ENCODE measurements around the gene PCDHGB1.
"Not testable (repeated sequence)": the region's sequence is repeated elsewhere in the genome, so short reads cannot be mapped to it uniquely, and the experiment has no call there.

PCDHGB1 gene

DNA sequence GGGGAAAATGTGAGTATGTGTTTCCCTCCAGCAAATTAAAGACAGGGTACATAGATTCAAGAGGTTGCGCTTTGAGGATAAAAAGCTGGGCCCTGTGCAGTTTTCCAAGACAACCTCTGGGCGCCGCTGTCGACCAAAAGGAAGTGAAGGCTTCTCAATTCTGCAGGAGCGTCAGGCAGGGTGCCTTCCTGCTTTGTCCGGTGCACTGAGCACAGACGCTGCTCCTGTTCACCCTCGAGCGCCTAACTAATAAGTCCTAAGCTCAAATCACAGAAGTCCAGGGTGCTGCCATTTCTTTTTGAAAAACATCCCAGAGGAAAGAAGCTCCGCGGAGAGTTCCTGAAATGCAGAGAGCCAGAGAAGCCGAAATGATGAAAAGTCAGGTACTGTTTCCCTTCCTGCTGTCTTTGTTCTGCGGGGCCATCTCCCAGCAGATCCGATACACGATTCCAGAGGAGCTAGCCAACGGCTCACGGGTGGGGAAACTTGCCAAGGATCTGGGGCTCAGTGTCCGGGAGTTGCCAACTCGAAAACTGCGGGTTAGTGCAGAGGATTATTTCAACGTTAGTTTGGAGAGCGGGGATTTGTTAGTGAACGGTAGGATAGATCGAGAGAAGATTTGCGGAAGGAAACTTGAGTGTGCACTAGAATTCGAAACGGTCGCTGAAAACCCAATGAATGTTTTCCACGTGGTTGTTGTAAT, at the start of gene PCDHGB1:
TSS of gene PCDHGB1 (plus strand) at position 183 of the 703 bp plus-strand sequence. CDS start at position 345, 162 bp downstream.
- DNase-seq, result peak; percentile 18 to 46

- DNase-seq, result no peak
These were observed 46.1 kb upstream of the PCDHGB1 start, which contains the start of gene SLC25A2 for GRCh38 chr5:141303756-141304155. TSS of gene SLC25A2 (minus strand) at chr5:141304049. CDS start at chr5:141303865, 184 bp downstream.

DNA sequence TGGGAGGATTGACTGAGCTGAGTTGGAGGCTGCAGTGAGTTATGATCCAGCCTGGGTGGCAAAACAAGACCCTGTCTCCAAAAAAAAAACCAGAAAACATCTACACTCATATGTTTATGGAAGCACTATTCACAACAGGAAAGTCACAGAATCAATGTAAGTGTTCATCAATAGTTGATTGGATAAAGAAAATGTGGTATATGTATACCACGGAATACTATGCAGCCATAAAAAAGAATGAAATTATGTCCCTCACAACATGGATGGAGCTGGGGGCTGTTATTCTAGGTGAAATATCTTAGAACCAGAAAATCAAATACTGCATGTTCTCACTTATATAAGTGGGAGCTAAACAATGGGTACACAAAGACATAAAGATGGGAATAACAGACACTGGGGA, 43.3 kb upstream of the PCDHGB1 start:
- DNase-seq, result no peak

DNA sequence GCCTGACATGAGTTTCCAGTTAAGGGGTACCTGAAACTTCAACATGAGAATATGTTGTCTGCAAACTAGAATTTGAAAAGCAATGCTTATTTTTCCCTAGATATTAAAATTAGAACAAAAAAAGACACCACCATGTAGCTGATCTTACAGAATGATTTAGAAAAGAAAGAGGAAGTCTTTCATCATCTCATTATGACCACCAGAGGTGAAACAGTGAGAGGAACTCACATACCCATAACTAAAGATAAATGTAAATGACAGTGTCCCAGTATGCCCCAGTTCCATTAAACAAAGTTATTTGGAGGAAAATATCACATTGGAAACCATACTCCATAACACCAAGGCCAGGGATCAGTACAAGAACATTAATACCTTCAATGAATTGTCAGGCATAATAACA, 36.2 kb upstream of the PCDHGB1 start:
- no peak for DNase-seq

- DNase-seq, result not testable (repeated sequence)
These were observed 32.9 kb upstream of the PCDHGB1 start for GRCh38 chr5:141316963-141317362.

- DNase-seq, result no peak
These were observed 30.7 kb upstream of the PCDHGB1 start for GRCh38 chr5:141319202-141319601.

GRCh38 chr5:141319699-141320098, 30.2 kb upstream of the PCDHGB1 start:
- no peak for DNase-seq

GRCh38 chr5:141320225-141321169, 29.4 kb upstream of the PCDHGB1 start, which contains the start of gene TAF7:
TSS of gene TAF7 (minus strand) at chr5:141320784. CDS start at chr5:141320044, 740 bp downstream.
- peak; percentile 94 for DNase-seq

DNA sequence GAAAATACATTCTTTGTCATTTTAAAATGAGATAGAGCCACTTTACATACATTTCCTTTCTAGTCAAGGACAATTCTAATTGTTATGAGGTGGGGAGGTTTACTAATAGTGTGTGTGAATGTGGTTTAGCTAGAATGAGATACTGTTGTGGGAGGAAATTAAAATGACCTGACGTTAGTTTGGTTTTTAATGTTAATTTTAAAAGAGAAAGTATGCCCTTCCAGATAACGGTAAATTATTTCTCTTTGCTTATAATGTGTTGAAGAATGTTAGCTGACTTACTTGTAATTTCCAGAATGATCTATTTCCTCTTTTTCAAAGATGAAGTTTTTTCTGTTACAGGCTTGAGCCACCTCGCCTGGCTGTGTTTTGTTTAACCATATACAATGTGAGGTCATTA, 27.6 kb upstream of the PCDHGB1 start:
- DNase-seq, result no peak

DNA sequence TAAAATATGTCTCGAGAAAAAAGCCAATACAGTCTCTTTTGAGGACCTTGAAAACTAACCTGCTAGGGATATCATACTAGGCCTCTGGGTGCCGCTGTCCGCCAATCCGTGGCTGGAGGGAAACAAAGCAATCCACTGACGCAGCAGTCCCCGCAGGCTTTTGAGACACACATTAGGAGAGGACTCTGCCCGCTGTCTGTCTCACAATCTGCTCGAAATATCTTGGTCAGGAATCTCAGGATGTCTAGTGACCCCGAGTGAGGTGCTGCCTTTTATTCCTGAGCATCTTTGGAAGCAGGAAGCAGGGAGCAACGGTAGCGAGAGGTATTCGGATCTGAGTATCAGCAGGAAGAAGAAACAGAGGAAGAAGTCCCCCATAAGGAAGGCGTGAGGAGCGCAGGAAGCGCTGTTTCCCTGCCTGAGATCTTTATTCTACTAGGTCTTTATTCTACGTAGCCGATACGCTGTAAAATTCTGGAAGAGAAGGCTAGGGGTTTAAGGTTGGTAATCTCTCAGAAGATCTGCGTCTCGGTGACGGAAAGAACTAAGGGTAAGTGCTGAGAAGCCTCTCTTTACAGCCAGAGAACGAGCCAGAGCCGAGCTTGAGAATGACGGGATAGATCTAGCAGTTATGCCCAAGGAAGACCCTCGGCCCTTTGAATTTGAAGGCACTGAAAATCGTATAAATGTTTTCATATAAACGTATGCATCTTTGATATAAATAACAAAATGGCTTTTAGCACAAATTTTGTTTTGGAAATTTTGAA, 23.6 kb upstream of the PCDHGB1 start:
- peak; percentile 72 to 73 for DNase-seq

DNA sequence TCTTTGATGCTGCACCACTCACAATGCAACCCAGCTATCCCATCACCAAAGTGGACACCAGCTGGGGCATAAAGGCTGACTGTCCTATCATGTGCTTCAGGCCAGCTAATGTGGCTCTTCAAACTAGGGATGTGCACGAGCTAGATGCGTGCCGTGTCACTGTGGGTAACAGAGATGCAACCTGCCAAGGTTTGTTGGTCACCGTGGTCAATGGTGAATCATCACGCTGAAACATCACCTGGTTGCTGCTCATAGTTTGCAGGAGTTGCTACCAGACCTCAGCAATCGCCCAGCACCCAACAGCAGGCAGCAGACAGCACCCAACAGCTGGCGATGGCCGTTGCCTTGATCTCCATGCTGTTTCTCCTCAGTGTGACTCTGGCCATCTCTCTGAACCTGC, 21.7 kb upstream of the PCDHGB1 start:
- DNase-seq, result no peak

DNA sequence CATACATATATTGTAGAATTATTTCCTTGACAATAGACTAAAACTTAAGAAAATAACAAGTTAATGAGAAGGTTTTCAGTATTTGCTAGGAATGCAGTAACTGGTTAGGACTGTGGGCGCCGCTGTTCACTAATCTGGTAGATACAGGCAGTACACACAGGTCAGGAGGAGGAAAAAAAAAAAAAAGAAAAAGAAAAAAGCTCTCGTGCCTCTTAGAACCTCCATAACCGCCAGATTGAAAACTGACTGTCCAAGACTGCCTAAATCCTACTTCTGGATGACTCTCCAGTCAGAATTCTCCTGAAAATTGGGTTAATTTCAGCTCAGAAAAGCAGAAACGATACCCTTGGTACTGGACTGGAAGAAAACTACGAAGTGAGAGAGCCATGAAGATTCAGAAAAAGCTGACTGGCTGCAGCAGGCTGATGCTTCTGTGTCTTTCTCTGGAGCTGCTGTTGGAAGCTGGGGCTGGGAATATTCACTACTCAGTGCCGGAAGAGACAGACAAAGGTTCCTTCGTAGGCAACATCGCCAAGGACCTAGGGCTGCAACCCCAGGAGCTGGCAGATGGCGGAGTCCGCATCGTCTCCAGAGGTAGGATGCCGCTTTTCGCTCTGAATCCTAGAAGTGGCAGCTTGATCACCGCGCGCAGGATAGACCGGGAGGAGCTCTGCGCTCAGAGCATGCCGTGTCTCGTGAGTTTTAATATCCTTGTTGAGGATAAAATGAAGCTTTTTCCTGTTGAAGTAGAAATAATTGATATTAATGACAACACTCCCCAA, 19.4 kb upstream of the PCDHGB1 start, which contains the start of gene PCDHGA1:
TSS of gene PCDHGA1 (plus strand) at position 216 of the 782 bp plus-strand sequence.
- peak; percentile 16 to 31 for DNase-seq

DNA sequence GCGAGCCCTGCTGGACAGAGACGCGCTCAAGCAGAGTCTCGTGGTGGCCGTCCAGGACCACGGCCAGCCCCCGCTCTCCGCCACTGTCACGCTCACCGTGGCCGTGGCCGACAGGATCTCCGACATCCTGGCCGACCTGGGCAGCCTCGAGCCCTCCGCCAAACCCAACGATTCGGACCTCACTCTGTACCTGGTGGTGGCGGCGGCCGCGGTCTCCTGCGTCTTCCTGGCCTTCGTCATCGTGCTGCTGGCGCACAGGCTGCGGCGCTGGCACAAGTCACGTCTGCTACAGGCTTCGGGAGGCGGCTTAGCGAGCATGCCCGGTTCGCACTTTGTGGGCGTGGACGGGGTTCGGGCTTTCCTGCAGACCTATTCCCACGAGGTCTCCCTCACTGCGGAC, 17.3 kb upstream of the PCDHGB1 start:
- not testable (repeated sequence) for DNase-seq

DNA sequence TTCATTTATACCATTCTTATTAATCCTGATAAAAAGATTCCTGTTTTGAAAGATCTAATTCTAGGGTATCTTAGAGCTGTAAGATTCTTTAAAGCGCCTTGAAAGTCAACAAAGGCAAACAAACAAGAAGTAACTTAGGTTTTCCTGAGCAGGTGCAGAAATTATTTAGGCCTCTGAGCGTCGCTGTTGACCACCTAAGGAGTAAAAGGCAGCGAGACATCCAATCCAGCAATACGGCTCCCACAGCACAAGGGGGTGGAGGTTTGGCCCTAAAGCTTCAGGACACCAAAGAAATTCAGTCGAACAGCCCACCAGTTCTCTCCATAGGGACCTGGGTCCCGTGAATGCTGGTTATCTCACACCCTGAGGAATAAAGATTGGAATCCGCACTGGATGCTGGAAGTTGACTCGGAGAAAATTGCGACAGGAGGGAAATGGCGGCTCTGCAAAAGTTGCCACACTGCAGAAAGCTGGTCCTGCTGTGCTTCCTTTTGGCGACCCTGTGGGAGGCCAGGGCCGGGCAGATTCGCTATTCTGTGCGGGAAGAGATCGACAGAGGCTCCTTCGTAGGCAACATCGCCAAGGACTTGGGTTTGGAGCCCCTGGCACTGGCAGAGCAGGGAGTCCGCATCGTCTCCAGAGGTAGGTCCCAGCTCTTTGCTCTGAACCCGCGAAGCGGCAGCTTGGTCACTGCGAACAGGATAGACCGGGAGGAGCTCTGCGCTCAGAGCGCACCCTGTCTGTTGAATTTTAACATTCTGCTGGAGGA, 11.2 kb upstream of the PCDHGB1 start, which contains the start of gene PCDHGA2:
TSS of gene PCDHGA2 (plus strand) at position 223 of the 769 bp plus-strand sequence.
- no peak for DNase-seq

DNA sequence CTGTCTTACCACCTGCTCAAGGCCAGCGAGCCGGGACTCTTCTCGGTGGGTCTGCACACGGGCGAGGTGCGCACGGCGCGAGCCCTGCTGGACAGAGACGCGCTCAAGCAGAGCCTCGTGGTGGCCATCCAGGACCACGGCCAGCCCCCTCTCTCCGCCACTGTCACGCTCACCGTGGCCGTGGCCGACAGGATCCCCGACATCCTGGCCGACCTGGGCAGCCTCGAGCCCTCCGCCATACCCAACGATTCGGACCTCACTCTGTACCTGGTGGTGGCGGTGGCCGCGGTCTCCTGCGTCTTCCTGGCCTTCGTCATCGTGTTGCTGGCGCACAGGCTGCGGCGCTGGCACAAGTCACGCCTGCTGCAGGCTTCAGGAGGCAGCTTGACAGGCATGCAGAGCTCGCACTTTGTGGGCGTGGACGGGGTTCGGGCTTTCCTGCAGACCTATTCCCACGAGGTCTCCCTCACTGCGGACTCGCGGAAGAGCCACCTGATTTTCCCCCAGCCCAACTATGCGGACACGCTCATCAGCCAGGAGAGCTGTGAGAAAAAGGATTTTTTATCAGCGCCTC, 9.0 kb upstream of the PCDHGB1 start:
- DNase-seq, result not testable (repeated sequence)

GRCh38 chr5:141342773-141343172, 7.1 kb upstream of the PCDHGB1 start:
- DNase-seq, result no peak

- no peak for DNase-seq
These were observed 6.5 kb upstream of the PCDHGB1 start, which contains the start of gene PCDHGA3 for GRCh38 chr5:141343242-141343952. TSS of gene PCDHGA3 (plus strand) at chr5:141343829. CDS start at chr5:141344034, 205 bp downstream.

DNA sequence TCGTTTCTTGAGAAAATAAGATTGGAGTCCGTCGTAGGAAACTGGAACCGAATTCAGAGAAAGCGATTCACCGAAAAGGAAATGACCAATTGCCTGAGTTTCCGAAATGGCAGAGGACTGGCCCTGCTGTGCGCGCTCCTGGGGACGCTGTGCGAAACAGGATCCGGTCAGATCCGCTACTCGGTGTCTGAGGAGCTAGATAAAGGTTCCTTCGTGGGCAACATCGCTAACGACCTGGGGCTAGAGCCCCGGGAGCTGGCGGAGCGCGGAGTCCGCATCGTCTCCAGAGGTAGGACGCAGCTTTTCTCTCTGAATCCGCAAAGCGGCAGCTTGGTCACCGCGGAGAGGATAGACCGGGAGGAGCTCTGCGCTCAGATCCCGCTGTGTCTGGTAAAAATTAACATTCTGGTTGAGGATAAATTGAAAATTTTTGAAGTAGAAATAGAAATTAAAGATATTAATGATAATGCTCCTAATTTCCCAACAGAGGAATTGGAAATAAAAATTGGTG, 5.9 kb upstream of the PCDHGB1 start:
- DNase-seq, result no peak

DNA sequence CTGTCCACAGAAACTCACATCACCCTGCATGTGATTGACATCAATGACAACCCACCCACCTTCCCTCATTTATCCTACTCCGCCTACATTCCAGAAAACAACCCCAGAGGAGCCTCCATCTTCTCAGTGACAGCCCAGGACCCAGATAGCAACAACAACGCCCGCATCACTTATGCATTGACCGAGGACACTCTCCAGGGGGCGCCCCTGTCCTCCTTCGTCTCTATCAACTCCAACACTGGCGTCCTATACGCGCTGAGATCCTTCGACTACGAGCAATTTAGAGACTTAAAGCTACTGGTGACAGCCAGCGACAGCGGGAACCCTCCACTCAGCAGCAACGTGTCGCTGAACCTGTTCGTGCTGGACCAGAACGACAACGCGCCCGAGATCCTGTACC, 4.6 kb upstream of the PCDHGB1 start:
- DNase-seq, result no peak

- DNase-seq, result not testable (repeated sequence)
These were observed 3.9 kb upstream of the PCDHGB1 start for GRCh38 chr5:141346017-141346416.

All from CD4-positive, alpha-beta T cell treated with Interleukin-1 beta for 1 hour (primary cell).